H9 (cell line): ENCODE results near the gene BHLHA15. TPM values are rescaled to one million over a fixed set of nuclear protein-coding genes. Genes with fewer than 3 reads are reported as not detected.
A peak's percentile ranks its signal among the peaks of the same experiment; 100 is the strongest.

Experiments
- DNase-seq: peaks from one replicate; pipeline ENCODE4 v3.0.0-alpha.2; 2017
- H2AFZ ChIP-seq: one replicate; pipeline ENCODE4 v1.6.1; 2013; ENCODE audit warnings: mild to moderate bottlenecking, low read length, control low read depth, moderate library complexity
- H2AK5ac ChIP-seq: 2 replicates; pipeline ENCODE4 v1.6.1; 2013; ENCODE audit warnings: low read length, control low read depth, mixed read lengths; ENCODE audit not compliant: insufficient read length
- H2BK120ac ChIP-seq: one replicate; pipeline ENCODE4 v1.6.1; 2013; ENCODE audit warnings: low read depth, mild to moderate bottlenecking, low read length, control low read depth, inconsistent platforms; ENCODE audit not compliant: poor library complexity, severe bottlenecking
- H2BK12ac ChIP-seq: 2 replicates; pipeline ENCODE4 v1.6.1; 2013; ENCODE audit warnings: low read length, control low read depth, mixed read lengths, low read depth; ENCODE audit not compliant: insufficient read length
- H2BK15ac ChIP-seq: 2 replicates; pipeline ENCODE4 v1.6.1; 2013; ENCODE audit warnings: low read depth, low read length, control low read depth
- H2BK20ac ChIP-seq: one replicate; pipeline ENCODE4 v1.6.1; 2013; ENCODE audit warnings: low read depth, mild to moderate bottlenecking, low read length, control low read depth, inconsistent platforms; ENCODE audit not compliant: poor library complexity, severe bottlenecking
- H2BK5ac ChIP-seq: 2 replicates; pipeline ENCODE4 v1.6.1; 2013; ENCODE audit warnings: low read length, control low read depth, mixed read lengths; ENCODE audit not compliant: insufficient read length
- H3K14ac ChIP-seq: 2 replicates; pipeline ENCODE4 v1.6.1; 2013; ENCODE audit warnings: low read length, control low read depth; ENCODE audit not compliant: insufficient read depth
- H3K18ac ChIP-seq: 2 replicates; pipeline ENCODE4 v1.6.1; 2013; ENCODE audit warnings: low read depth, mild to moderate bottlenecking, mixed read lengths, low read length, control low read depth; ENCODE audit not compliant: insufficient read length
- H3K23ac ChIP-seq: 2 replicates; pipeline ENCODE4 v1.6.1; 2013; ENCODE audit warnings: low read length, control low read depth, mixed read lengths, low read depth; ENCODE audit not compliant: insufficient read length
- H3K23me2 ChIP-seq: 2 replicates; pipeline ENCODE4 v1.6.1; 2013; ENCODE audit warnings: low read depth, mild to moderate bottlenecking, mixed read lengths, low read length, control low read depth; ENCODE audit not compliant: insufficient read length, poor library complexity, severe bottlenecking
- H3K27ac ChIP-seq: 2 replicates; pipeline ENCODE4 v1.5.1; 2013; ENCODE audit warnings: low read length, control low read depth, mixed read lengths, low read depth; ENCODE audit not compliant: insufficient read length
- H3K27me3 ChIP-seq: 2 replicates; pipeline ENCODE4 v1.6.1; 2013; ENCODE audit warnings: low read length, control low read depth, inconsistent platforms; ENCODE audit not compliant: insufficient read depth
- H3K4ac ChIP-seq: 2 replicates; pipeline ENCODE4 v1.6.1; 2013; ENCODE audit warnings: low read depth, mild to moderate bottlenecking, control low read depth, inconsistent platforms, low read length, moderate library complexity
- H3K4me1 ChIP-seq: 2 replicates; pipeline ENCODE4 v1.6.1; 2013; ENCODE audit warnings: low read length, control low read depth, inconsistent platforms; ENCODE audit not compliant: insufficient read depth
- H3K4me2 ChIP-seq: 2 replicates; pipeline ENCODE4 v1.6.1; 2013; ENCODE audit warnings: low read length, control low read depth, mixed read lengths; ENCODE audit not compliant: insufficient read length, insufficient read depth
- H3K56ac ChIP-seq: 2 replicates; pipeline ENCODE4 v1.6.1; 2013; ENCODE audit warnings: low read depth, mild to moderate bottlenecking, mixed read lengths, low read length, control low read depth; ENCODE audit not compliant: insufficient read length
- H3K79me1 ChIP-seq: 2 replicates; pipeline ENCODE4 v1.6.1; 2013; ENCODE audit warnings: low read depth, mild to moderate bottlenecking, moderate library complexity, low read length, control low read depth, inconsistent platforms; ENCODE audit not compliant: insufficient read depth, poor library complexity, severe bottlenecking
- H3K79me2 ChIP-seq: 2 replicates; pipeline ENCODE4 v1.6.1; 2013; ENCODE audit warnings: low read length, control low read depth, inconsistent platforms; ENCODE audit not compliant: insufficient read depth
- H3K9ac ChIP-seq: 2 replicates; pipeline ENCODE4 v1.6.1; 2013; ENCODE audit warnings: low read length, control low read depth, mixed read lengths; ENCODE audit not compliant: insufficient read length; ENCODE audit errors: extremely low read depth
- H3K9me3 ChIP-seq: one replicate; pipeline ENCODE4 v1.6.1; 2013; ENCODE audit warnings: low read depth, low read length, inconsistent platforms; ENCODE audit not compliant: control insufficient read depth
- H3T11ph ChIP-seq: one replicate; pipeline ENCODE4 v1.6.1; 2013; ENCODE audit warnings: mild to moderate bottlenecking, low read length, control low read depth, inconsistent platforms
- H4K20me1 ChIP-seq: one replicate; pipeline ENCODE4 v1.6.1; 2013; ENCODE audit not compliant: control insufficient read depth, insufficient read length, insufficient read depth
- H4K5ac ChIP-seq: 2 replicates; pipeline ENCODE4 v1.6.1; 2013; ENCODE audit warnings: low read depth, mild to moderate bottlenecking, mixed read lengths, low read length, control low read depth; ENCODE audit not compliant: insufficient read length
- H4K8ac ChIP-seq: replicated peaks from 2 replicates; pipeline ENCODE4 v1.6.1; 2013; ENCODE audit warnings: low read length, control low read depth, mixed read lengths, low read depth; ENCODE audit not compliant: insufficient read length
- H4K91ac ChIP-seq: 2 replicates; pipeline ENCODE4 v1.6.1; 2013; ENCODE audit warnings: low read depth, mild to moderate bottlenecking, moderate library complexity, mixed read lengths, low read length, control low read depth; ENCODE audit not compliant: insufficient read length
- H3K27ac Mint-ChIP-seq, 3 experiments: 2 replicates in 2 of 3; 3 replicates in 1 of 3; pipeline ENCODE4 v1.8.0; 2020 to 2021; ENCODE audit warnings: mixed read lengths in 3 of 3, mild to moderate bottlenecking in 1 of 3, moderate library complexity in 1 of 3
- H3K27me3 Mint-ChIP-seq: 2 replicates; pipeline ENCODE4 v1.8.0; 2021; ENCODE audit warnings: low read depth, mild to moderate bottlenecking, moderate library complexity, mixed read lengths
- H3K36me3 Mint-ChIP-seq, 3 experiments: 2 replicates in 2 of 3; 3 replicates in 1 of 3; pipeline ENCODE4 v1.8.0; 2020 to 2021; ENCODE audit warnings: low read depth in 3 of 3, mixed read lengths in 3 of 3; ENCODE audit not compliant: insufficient read depth in 1 of 3
- H3K4me1 Mint-ChIP-seq, 2 experiments: 2 replicates each; pipeline ENCODE4 v1.8.0; 2020; ENCODE audit warnings: mixed read lengths in 2 of 2
- H3K4me3 Mint-ChIP-seq, 2 experiments: 2 replicates in 1 of 2; 3 replicates in 1 of 2; pipeline ENCODE4 v1.8.0; 2020 to 2021; ENCODE audit warnings: mild to moderate bottlenecking in 2 of 2, mixed read lengths in 2 of 2, moderate library complexity in 1 of 2
- H3K9me3 Mint-ChIP-seq, 2 experiments: 2 replicates in 1 of 2; 3 replicates in 1 of 2; pipeline ENCODE4 v1.8.0; 2020; ENCODE audit warnings: mild to moderate bottlenecking in 2 of 2, mixed read lengths in 2 of 2, moderate library complexity in 1 of 2
- WGBS: extraction: QIAGEN DNeasy Blood & Tissue Kit; methylation state at CpG from one replicate; pipeline ENCODE4 v1.1.7; 2013; ENCODE audit warnings: missing lambda C conversion rate, low lambda C conversion rate, mixed read lengths; ENCODE audit not compliant: insufficient read length; ENCODE audit errors: extremely low coverage; 5-methylcytosine and 5-hydroxymethylcytosine counted together
- total RNA-seq: library from RNA; stranded (reverse); gene quantifications from 2 replicates; pipeline ENCODE4 v1.2.1, GENCODE V29; 2021
- TF ChIP-seq, protein P1 (sequence below): fragments of 200-600 bp; sonication (generic); conservative IDR thresholded peaks from 3 replicates; pipeline ENCODE4 v1.8.0; 2021; ENCODE audit warnings: antibody characterized with exemption, mild to moderate bottlenecking

BHLHA15 gene
- total RNA-seq, 1 experiment from 2014 or later, result 1.4 TPM

DNA sequence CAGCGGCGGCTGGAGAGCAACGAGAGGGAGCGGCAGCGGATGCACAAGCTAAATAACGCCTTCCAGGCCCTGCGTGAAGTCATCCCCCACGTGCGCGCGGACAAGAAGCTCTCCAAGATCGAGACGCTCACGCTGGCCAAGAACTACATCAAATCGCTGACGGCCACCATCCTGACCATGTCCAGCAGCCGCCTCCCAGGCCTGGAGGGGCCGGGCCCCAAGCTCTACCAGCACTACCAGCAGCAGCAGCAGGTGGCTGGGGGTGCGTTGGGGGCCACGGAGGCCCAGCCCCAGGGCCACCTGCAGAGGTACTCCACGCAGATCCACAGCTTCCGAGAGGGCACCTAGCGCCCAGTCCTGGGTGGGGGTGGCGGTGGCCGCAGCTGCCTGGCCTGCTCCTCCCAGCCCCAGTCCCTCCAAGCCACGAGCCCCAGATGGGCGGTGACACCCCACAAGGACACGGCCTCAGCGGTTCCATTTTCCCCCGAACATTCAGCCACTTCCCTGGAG lies 1.3 kb downstream of the BHLHA15 start:
- Histone ChIP-seq H3K14ac (no peak overlapping the region; the same call in 1 of the 2 replicates), H2BK12ac (no peak overlapping the region), H4K8ac (no peak overlapping the region), H3K4ac (no peak overlapping the region), H4K5ac (no peak overlapping the region), H2BK5ac (no peak overlapping the region), H4K20me1 (no peaks in the 10 kb centered on the region), H2AFZ (no peak overlapping the region), H3K18ac (no peak overlapping the region), H3K4me1 (no peaks in the 10 kb centered on the region), H2AK5ac (no peak overlapping the region), H3K27ac (no peak overlapping the region), H3K79me2 (no peaks in the 10 kb centered on the region), H3K23ac (no peak overlapping the region), H3K4me2 (no peak overlapping the region), H3K27me3 (no peaks in the 10 kb centered on the region), H3K9me3 (no peaks in the 10 kb centered on the region), H3K79me1 (no peaks in the 10 kb centered on the region), H3K56ac (no peak overlapping the region), H3T11ph (no peak overlapping the region), H2BK120ac (no peak overlapping the region), H4K91ac (no peak overlapping the region), H2BK20ac (no peak overlapping the region), H2BK15ac (no peak overlapping the region), H3K23me2 (no peaks in the 10 kb centered on the region), H3K9ac (no peak overlapping the region)
- peaks cover 0 to under 1% (median under 1%) of the 10 kb centered on the region in 3 experiments; a peak in 3 of 7 replicates for H3K36me3 Mint-ChIP-seq
- H3K9me3 Mint-ChIP-seq, result no peaks in the 10 kb centered on the region
- H3K4me3 Mint-ChIP-seq, result no peak overlapping the region
- WGBS, result no CpG with 5 or more reads among the region's 30 CpGs
- DNase-seq, result peak; percentile 25
- H3K4me1 Mint-ChIP-seq, result peaks cover 4 to 8% of the 10 kb centered on the region in 2 experiments; a peak in 3 of 4 replicates
- H3K27me3 Mint-ChIP-seq, result no peaks in the 10 kb centered on the region
- TF ChIP-seq, protein P1, sequence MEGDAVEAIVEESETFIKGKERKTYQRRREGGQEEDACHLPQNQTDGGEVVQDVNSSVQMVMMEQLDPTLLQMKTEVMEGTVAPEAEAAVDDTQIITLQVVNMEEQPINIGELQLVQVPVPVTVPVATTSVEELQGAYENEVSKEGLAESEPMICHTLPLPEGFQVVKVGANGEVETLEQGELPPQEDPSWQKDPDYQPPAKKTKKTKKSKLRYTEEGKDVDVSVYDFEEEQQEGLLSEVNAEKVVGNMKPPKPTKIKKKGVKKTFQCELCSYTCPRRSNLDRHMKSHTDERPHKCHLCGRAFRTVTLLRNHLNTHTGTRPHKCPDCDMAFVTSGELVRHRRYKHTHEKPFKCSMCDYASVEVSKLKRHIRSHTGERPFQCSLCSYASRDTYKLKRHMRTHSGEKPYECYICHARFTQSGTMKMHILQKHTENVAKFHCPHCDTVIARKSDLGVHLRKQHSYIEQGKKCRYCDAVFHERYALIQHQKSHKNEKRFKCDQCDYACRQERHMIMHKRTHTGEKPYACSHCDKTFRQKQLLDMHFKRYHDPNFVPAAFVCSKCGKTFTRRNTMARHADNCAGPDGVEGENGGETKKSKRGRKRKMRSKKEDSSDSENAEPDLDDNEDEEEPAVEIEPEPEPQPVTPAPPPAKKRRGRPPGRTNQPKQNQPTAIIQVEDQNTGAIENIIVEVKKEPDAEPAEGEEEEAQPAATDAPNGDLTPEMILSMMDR, result no peak
- H3K27ac Mint-ChIP-seq, result no peak overlapping the region
